SK-N-SH (cell line): Measurements from ENCODE around the gene VASN. TPM values are rescaled to one million over a fixed set of nuclear protein-coding genes. Genes with fewer than 3 reads are reported as not detected.

Source experiments
- CTCF ChIA-PET: fragments of 300-600, 350-600 bp; formaldehyde crosslinking; extraction: SDS; loops from one replicate; lab custom pipeline; 2021; lab: Yijun Ruan, JAX
- POLR2A ChIA-PET: fragments of 350-600 bp; sonication (Branson Sonifier 250); formaldehyde crosslinking; extraction: SDS; loops from one replicate; lab custom pipeline; 2020; ENCODE audit warnings: antibody characterized with exemption, inconsistent platforms; lab: Yijun Ruan, JAX
- DNase-seq: peaks from one replicate; pipeline ENCODE4 v3.0.0; 2012
- H2AFZ ChIP-seq: fragments of 200-600 bp; sonication (generic); 2 replicates; pipeline ENCODE4 v1.8.1; 2016; ENCODE audit warnings: antibody characterized with exemption, mild to moderate bottlenecking, low read depth
- H3F3A ChIP-seq: fragments of 200-600 bp; sonication (generic); replicated peaks from 2 replicates; pipeline ENCODE3; 2016; ENCODE audit warnings: antibody characterized with exemption, mild to moderate bottlenecking; ENCODE audit not compliant: insufficient read depth
- H3K27ac ChIP-seq, 2 experiments: fragments of 200-500 bp in 1 of 2; fragments of 200-600 bp in 1 of 2; sonication (Bioruptor generic) in 1 of 2; sonication (generic), shearing (Covaris generic) in 1 of 2; 2 replicates each; pipeline versions ENCODE4 v1.5.1 to v1.6.1; 2014 to 2016; ENCODE audit warnings: low read depth in 2 of 2, inconsistent platforms in 1 of 2, low read length in 1 of 2, mild to moderate bottlenecking in 1 of 2, mixed read lengths in 1 of 2
- H3K27me3 ChIP-seq: fragments of 200-600 bp; sonication (generic), shearing (Covaris generic); 2 replicates; pipeline ENCODE4 v1.6.1; 2016; ENCODE audit warnings: mixed run types; ENCODE audit not compliant: insufficient read depth
- H3K36me3 ChIP-seq, 2 experiments: fragments of 200-500 bp in 1 of 2; fragments of 200-600 bp in 1 of 2; sonication (Bioruptor generic) in 1 of 2; sonication (generic) in 1 of 2; replicated peaks in 1 of 2; 2 replicates each; pipeline versions ENCODE3 to v1.5.1; 2014 to 2016; ENCODE audit warnings: low read length in 1 of 2, mild to moderate bottlenecking in 1 of 2; ENCODE audit not compliant: insufficient read depth in 2 of 2, control insufficient read depth in 1 of 2
- H3K4me1 ChIP-seq, 2 experiments: fragments of 200-500 bp in 1 of 2; fragments of 200-600 bp in 1 of 2; sonication (Bioruptor generic) in 1 of 2; sonication (generic), shearing (Covaris generic) in 1 of 2; 2 replicates each; pipeline versions ENCODE4 v1.5.1 to v1.6.1; 2014 to 2016; ENCODE audit warnings: low read depth in 1 of 2, low read length in 1 of 2, mixed run types in 1 of 2; ENCODE audit not compliant: insufficient read depth in 2 of 2, control insufficient read depth in 1 of 2
- H3K4me2 ChIP-seq: fragments of 200-600 bp; sonication (generic), shearing (Covaris generic); 2 replicates; pipeline ENCODE4 v1.6.1; 2017; ENCODE audit warnings: mixed run types
- H3K4me3 ChIP-seq, 2 experiments: fragments of 200-500 bp in 1 of 2; fragments of 200-600 bp in 1 of 2; sonication (Bioruptor generic) in 1 of 2; sonication (generic), shearing (Covaris generic) in 1 of 2; 2 replicates each; pipeline versions ENCODE4 v1.5.1 to v1.8.1; 2014 to 2016; ENCODE audit warnings: low read depth in 2 of 2, inconsistent platforms in 1 of 2, low read length in 1 of 2, mild to moderate bottlenecking in 1 of 2, mixed read lengths in 1 of 2, moderate library complexity in 1 of 2
- H3K79me2 ChIP-seq: fragments of 200-600 bp; sonication (generic); 2 replicates; pipeline ENCODE4 v1.8.1; 2017; ENCODE audit warnings: mild to moderate bottlenecking; ENCODE audit not compliant: insufficient read depth
- H3K9ac ChIP-seq: fragments of 200-600 bp; sonication (generic); 2 replicates; pipeline ENCODE4 v1.6.1; 2017; ENCODE audit warnings: mixed run types
- H3K9me2 ChIP-seq: fragments of 200-600 bp; sonication (generic); 2 replicates; pipeline ENCODE4 v1.6.1; 2017; ENCODE audit warnings: mixed run types
- H3K9me3 ChIP-seq: fragments of 200-600 bp; sonication (generic); 2 replicates; pipeline ENCODE4 v1.6.1; 2017; ENCODE audit warnings: mixed run types, mild to moderate bottlenecking, moderate library complexity
- H4K20me1 ChIP-seq: fragments of 200-600 bp; sonication (generic); 2 replicates; pipeline ENCODE4 v1.6.1; 2017; ENCODE audit warnings: mild to moderate bottlenecking, mixed run types; ENCODE audit not compliant: insufficient read depth
- CHD2 ChIP-seq: fragments of 150-350 bp; IDR thresholded peaks from 2 replicates; pipeline ENCODE4 v1.6.1; 2018; ENCODE audit warnings: low read length; ENCODE audit not compliant: partially characterized antibody
- EP300 ChIP-seq, 2 experiments: IDR thresholded peaks; 2 replicates each; pipeline versions ENCODE4 v1.4.0 to v1.6.1; 2012; ENCODE audit warnings: borderline replicate concordance in 1 of 2, low read depth in 1 of 2, low read length in 1 of 2
- EZH2phosphoT487 ChIP-seq: fragments of 200-600 bp; sonication (generic); IDR thresholded peaks from 2 replicates; pipeline ENCODE4 v1.6.1; 2017; ENCODE audit warnings: low read depth, mixed run types, mild to moderate bottlenecking, antibody characterized with exemption, moderate library complexity, borderline replicate concordance
- FOSL2 ChIP-seq: IDR thresholded peaks from 2 replicates; pipeline ENCODE4 v1.4.0; 2012; ENCODE audit warnings: low read depth, mild to moderate bottlenecking, moderate library complexity, borderline replicate concordance
- FOXJ3 ChIP-seq: sonication (generic); formaldehyde crosslinking; IDR thresholded peaks from 2 replicates; pipeline ENCODE4 v1.5.1; 2020; ENCODE audit warnings: mild to moderate bottlenecking, missing genetic modification reagents
- GABPA ChIP-seq: IDR thresholded peaks from 2 replicates; pipeline ENCODE4 v1.4.0; 2012; ENCODE audit warnings: low read depth, mild to moderate bottlenecking
- GATA2 ChIP-seq: sonication (generic); formaldehyde crosslinking; IDR thresholded peaks from 2 replicates; pipeline ENCODE4 v1.5.0; 2020; ENCODE audit warnings: mild to moderate bottlenecking, missing genetic modification reagents
- MAX ChIP-seq: IDR thresholded peaks from 2 replicates; pipeline ENCODE4 v1.4.0; 2012; ENCODE audit warnings: low read depth
- MEF2A ChIP-seq: IDR thresholded peaks from 2 replicates; pipeline ENCODE4 v1.4.0; 2012; ENCODE audit warnings: low read depth, borderline replicate concordance
- MXI1 ChIP-seq: IDR thresholded peaks from 2 replicates; pipeline ENCODE4 v1.6.1; 2012; ENCODE audit warnings: mild to moderate bottlenecking, low read depth, low read length, improper control_type of control experiment
- NFIC ChIP-seq: IDR thresholded peaks from 2 replicates; pipeline ENCODE4 v1.4.0; 2012; ENCODE audit warnings: borderline replicate concordance
- NRF1 ChIP-seq: IDR thresholded peaks from 2 replicates; pipeline ENCODE4 v1.6.1; 2012; ENCODE audit warnings: low read depth, mild to moderate bottlenecking, low read length
- PBX3 ChIP-seq: IDR thresholded peaks from 2 replicates; pipeline ENCODE4; 2012
- RAD21 ChIP-seq: IDR thresholded peaks from 2 replicates; pipeline ENCODE4 v1.6.1; 2012; ENCODE audit warnings: mild to moderate bottlenecking, low read length
- RXRA ChIP-seq: IDR thresholded peaks from 2 replicates; pipeline ENCODE4 v1.4.0; 2012; ENCODE audit warnings: low read depth, mild to moderate bottlenecking, borderline replicate concordance
- SMC3 ChIP-seq: IDR thresholded peaks from 2 replicates; pipeline ENCODE4 v1.6.1; 2012; ENCODE audit warnings: low read depth, low read length, improper control_type of control experiment
- TAF1 ChIP-seq: IDR thresholded peaks from 2 replicates; pipeline ENCODE4 v1.6.1; 2012; ENCODE audit warnings: low read depth, mild to moderate bottlenecking, low read length, moderate library complexity, borderline replicate concordance
- TEAD4 ChIP-seq: IDR thresholded peaks from 2 replicates; pipeline ENCODE4 v1.4.0; 2012; ENCODE audit warnings: mild to moderate bottlenecking, borderline replicate concordance; ENCODE audit not compliant: insufficient read depth
- WGBS: methylation state at CpG from one replicate; pipeline ENCODE4 v1.1.6; 2017; ENCODE audit warnings: low lambda C conversion rate; 5-methylcytosine and 5-hydroxymethylcytosine counted together
- polyA plus RNA-seq, 3 experiments: library from polyadenylated mRNA; depleted of rRNA; stranded (reverse); fragments of >200 nt; gene quantifications; 2 replicates each; pipeline ENCODE4 v1.2.3, GENCODE V29; 2012
- TF ChIP-seq, protein P1 (sequence below): fragments of 200-600 bp; sonication (generic); IDR thresholded peaks from 2 replicates; pipeline ENCODE4 v1.6.1; 2017; ENCODE audit warnings: antibody characterized with exemption, mild to moderate bottlenecking, moderate library complexity

VASN gene
- polyA plus RNA-seq, 1 of the 3 experiments (the other 2 are of a cell fraction): 37.4 TPM

DNA sequence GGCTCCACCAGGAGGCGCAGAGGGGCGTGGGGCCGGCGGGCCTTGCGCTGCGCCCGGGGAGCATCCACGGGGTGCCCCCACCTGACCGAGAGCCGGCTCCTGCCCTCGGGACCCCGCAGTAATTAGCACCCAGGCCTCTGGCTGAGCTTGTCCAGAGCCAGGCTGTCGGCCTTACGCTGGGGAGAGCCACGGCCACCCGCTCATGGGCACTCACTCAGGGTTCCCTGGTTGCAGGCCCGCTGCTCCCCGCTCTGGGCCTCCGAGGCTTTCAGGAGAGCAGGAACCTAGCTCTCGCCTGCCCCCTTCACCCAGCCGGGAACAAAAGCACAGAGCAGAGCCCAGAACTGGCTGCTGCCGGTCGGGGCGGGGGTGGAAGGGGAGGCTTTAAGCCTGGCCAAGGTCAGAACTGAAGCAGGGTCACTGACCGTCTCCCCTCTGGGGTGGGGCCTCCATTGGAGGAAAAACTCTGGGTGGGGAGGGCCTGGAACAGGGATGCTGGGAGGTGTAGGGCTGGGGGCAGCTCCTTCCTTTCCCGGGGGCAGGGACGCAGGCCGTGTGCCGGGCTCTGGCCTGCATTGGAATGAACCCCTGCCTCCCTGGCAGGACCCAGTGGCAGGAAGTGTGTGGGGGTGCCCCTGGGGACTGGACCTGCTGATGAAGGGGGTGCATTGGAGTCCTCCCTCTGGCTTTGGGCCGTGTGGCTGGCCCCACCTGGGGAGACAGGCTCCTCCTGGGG is 43.4 kb upstream of the VASN start:
- peaks cover 63% of the 10 kb centered on the region for H4K20me1 ChIP-seq
- peak overlapping the region; percentile 23; the same call in 1 of the 2 replicates for H3K9ac ChIP-seq
- ChIA-PET POLR2A (interaction anchor here (0.6 to 1.3 kb wide), 6 partner anchors 12 to 65 kb away, joined by 3 to 8 read pairs (median 4); no protein-coding TSS in a partner anchor), CTCF (interaction anchor here (0.6 to 14.9 kb wide), 25 partner anchors 11 to 646 kb away, joined by 3 to 281 read pairs (median 7); partner anchors contain the start of gene TFAP4)
- peaks cover 88% of the 10 kb centered on the region for H3K79me2 ChIP-seq
- WGBS: 32% methylated on average over 12 of the region's 30 CpGs
- TF ChIP-seq EP300 (IDR thresholded peaks at IDR 0.05; ENCODE audit: borderline replicate concordance in 1 of 2, low read depth in 1 of 2, low read length in 1 of 2): no peak
- no peak for TF ChIP-seq NRF1
- TF ChIP-seq FOSL2: no peak
- no peak for TF ChIP-seq RXRA
- no peak for TF ChIP-seq GATA2
- TF ChIP-seq TAF1: 0 out of 2 replicates have a peak, but pooled peaks have one; percentile 18
- TF ChIP-seq MAX: no peak
- TF ChIP-seq SMC3: peak; percentile 43; the same call in 1 of the 2 replicates
- no peak for TF ChIP-seq PBX3
- no peak for TF ChIP-seq FOXJ3 (CRISPR knock-in tag)
- TF ChIP-seq NFIC: no peak
- peak; percentile 31 for TF ChIP-seq CHD2
- no peak for TF ChIP-seq GABPA
- peak; percentile 25; the same call in 1 of the 2 replicates for TF ChIP-seq MXI1
- no peak for TF ChIP-seq TEAD4
- TF ChIP-seq EZH2phosphoT487: no peak
- TF ChIP-seq, protein P1, sequence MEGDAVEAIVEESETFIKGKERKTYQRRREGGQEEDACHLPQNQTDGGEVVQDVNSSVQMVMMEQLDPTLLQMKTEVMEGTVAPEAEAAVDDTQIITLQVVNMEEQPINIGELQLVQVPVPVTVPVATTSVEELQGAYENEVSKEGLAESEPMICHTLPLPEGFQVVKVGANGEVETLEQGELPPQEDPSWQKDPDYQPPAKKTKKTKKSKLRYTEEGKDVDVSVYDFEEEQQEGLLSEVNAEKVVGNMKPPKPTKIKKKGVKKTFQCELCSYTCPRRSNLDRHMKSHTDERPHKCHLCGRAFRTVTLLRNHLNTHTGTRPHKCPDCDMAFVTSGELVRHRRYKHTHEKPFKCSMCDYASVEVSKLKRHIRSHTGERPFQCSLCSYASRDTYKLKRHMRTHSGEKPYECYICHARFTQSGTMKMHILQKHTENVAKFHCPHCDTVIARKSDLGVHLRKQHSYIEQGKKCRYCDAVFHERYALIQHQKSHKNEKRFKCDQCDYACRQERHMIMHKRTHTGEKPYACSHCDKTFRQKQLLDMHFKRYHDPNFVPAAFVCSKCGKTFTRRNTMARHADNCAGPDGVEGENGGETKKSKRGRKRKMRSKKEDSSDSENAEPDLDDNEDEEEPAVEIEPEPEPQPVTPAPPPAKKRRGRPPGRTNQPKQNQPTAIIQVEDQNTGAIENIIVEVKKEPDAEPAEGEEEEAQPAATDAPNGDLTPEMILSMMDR: peak; percentile 52
- TF ChIP-seq MEF2A: no peak
- peak; percentile 73 for TF ChIP-seq RAD21
- H2AFZ ChIP-seq: no peak overlapping the region
- H3K9me3 ChIP-seq: no peaks in the 10 kb centered on the region
- peaks cover 0 to 11% of the 10 kb centered on the region in 2 experiments for H3K36me3 ChIP-seq
- peak overlapping the region; percentile 12 to 39; a peak in 2 of 4 replicates for H3K4me3 ChIP-seq
- H3K27me3 ChIP-seq: no peaks in the 10 kb centered on the region
- H3K9me2 ChIP-seq: no peaks in the 10 kb centered on the region
- H3K27ac ChIP-seq: peak overlapping the region; percentile 22 to 82
- H3K4me2 ChIP-seq: peak overlapping the region; percentile 66
- H3F3A ChIP-seq: peaks cover 12% of the 10 kb centered on the region
- peaks cover 15 to 34% of the 10 kb centered on the region in 2 experiments; a peak in 3 of 4 replicates for H3K4me1 ChIP-seq
- peak; percentile 95 for DNase-seq
